ENCODE results near the gene EPHA6. TPM values are rescaled to one million over a fixed set of nuclear protein-coding genes. Genes with fewer than 3 reads are reported as not detected.

The EPHA6 gene
- total RNA-seq, 1 experiment from 2014 or later: 0.61 TPM

DNA sequence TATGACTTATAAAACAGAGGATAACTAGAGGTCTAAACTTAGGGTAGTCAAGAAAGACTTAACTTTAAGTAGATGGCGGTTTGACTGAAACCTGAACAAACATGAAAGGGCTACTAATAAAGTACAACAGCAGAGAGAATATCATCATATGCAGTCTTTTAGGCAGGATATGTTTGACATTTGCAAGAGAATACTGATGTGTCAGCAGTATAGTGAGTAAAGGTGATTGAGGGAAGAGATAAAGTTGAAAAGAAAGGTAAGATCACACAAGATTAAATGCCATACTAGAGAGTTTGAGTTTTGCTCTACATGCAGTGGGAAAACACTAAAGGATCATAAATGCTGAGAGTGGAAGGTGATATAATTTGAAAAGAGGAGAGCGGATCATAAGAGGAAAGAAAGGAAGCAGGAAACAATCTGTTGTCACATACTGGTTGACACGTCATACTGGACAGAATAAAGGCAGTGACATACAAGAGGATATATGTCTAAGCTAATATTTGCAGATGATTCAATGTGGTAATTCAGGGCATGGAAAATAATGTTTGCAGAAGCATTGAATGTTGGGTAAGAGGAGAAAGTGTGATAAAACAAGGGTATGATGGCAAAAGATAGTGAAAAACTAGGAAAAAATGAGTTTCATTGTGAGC lies 223.0 kb downstream of the EPHA6 start:
- Histone ChIP-seq H2BK15ac (ENCODE audit: low read depth, low read length) (no peak overlapping the region), H2BK12ac (ENCODE audit: insufficient read length, low read depth, low read length) (no peak overlapping the region)
- no peaks in the 10 kb centered on the region for H3K9me3 Mint-ChIP-seq

More for the DNA sequence above, 223.0 kb downstream of the EPHA6 start:
- Histone ChIP-seq H3K4me1 (ENCODE audit: insufficient read depth, low read length) (no peaks in the 10 kb centered on the region), H3K9me3 (ENCODE audit: control insufficient read depth, low read depth, low read length) (no peaks in the 10 kb centered on the region), H2BK120ac (ENCODE audit: low read depth, low read length, poor library complexity, severe bottlenecking) (no peak overlapping the region), H2BK20ac (ENCODE audit: low read depth, low read length, poor library complexity, severe bottlenecking) (no peak overlapping the region), H3K56ac (ENCODE audit: insufficient read length, low read depth, low read length) (no peak overlapping the region), H3K79me2 (ENCODE audit: insufficient read depth, low read length) (no peaks in the 10 kb centered on the region), H2AK5ac (ENCODE audit: insufficient read length, low read length) (no peak overlapping the region), H3K23me2 (ENCODE audit: insufficient read length, low read depth, low read length, poor library complexity, severe bottlenecking) (no peaks in the 10 kb centered on the region), H2BK5ac (ENCODE audit: insufficient read length, low read length) (no peak overlapping the region), H3K9ac (ENCODE audit: extremely low read depth, insufficient read length, low read length) (no peak overlapping the region), H3K18ac (ENCODE audit: insufficient read length, low read depth, low read length) (no peak overlapping the region), H4K5ac (ENCODE audit: insufficient read length, low read depth, low read length) (no peak overlapping the region), H3K4ac (ENCODE audit: low read depth, low read length) (no peak overlapping the region), H3K4me2 (ENCODE audit: insufficient read depth, insufficient read length, low read length) (no peak overlapping the region), H3K27ac (ENCODE audit: insufficient read length, low read depth, low read length) (no peak overlapping the region), H4K20me1 (ENCODE audit: control insufficient read depth, insufficient read depth, insufficient read length) (no peaks in the 10 kb centered on the region), H3K79me1 (ENCODE audit: insufficient read depth, low read depth, low read length, poor library complexity, severe bottlenecking) (no peaks in the 10 kb centered on the region), H3K23ac (ENCODE audit: insufficient read length, low read depth, low read length) (no peak overlapping the region), H3K14ac (ENCODE audit: insufficient read depth, low read length) (no peak overlapping the region), H2AFZ (ENCODE audit: low read length) (no peak overlapping the region), H4K8ac (replicated peaks; ENCODE audit: insufficient read length, low read depth, low read length) (no peak overlapping the region), H3T11ph (ENCODE audit: low read length) (no peak overlapping the region), H3K27me3 (ENCODE audit: insufficient read depth, low read length) (no peaks in the 10 kb centered on the region), H4K91ac (ENCODE audit: insufficient read length, low read depth, low read length) (no peak overlapping the region)
- WGBS (ENCODE audit: extremely low coverage, insufficient read length, low lambda C conversion rate): no CpG with 5 or more reads among the region's 3 CpGs
- no peak for DNase-seq
- H3K36me3 Mint-ChIP-seq (ENCODE audit: insufficient read depth in 1 of 3, low read depth in 3 of 3): no peaks in the 10 kb centered on the region
- peaks cover 10 to 12% of the 10 kb centered on the region in 2 experiments; a peak in 3 of 4 replicates for H3K4me1 Mint-ChIP-seq
- H3K27ac Mint-ChIP-seq: no peak overlapping the region
- H3K4me3 Mint-ChIP-seq: no peak overlapping the region
- TF ChIP-seq, protein P1, sequence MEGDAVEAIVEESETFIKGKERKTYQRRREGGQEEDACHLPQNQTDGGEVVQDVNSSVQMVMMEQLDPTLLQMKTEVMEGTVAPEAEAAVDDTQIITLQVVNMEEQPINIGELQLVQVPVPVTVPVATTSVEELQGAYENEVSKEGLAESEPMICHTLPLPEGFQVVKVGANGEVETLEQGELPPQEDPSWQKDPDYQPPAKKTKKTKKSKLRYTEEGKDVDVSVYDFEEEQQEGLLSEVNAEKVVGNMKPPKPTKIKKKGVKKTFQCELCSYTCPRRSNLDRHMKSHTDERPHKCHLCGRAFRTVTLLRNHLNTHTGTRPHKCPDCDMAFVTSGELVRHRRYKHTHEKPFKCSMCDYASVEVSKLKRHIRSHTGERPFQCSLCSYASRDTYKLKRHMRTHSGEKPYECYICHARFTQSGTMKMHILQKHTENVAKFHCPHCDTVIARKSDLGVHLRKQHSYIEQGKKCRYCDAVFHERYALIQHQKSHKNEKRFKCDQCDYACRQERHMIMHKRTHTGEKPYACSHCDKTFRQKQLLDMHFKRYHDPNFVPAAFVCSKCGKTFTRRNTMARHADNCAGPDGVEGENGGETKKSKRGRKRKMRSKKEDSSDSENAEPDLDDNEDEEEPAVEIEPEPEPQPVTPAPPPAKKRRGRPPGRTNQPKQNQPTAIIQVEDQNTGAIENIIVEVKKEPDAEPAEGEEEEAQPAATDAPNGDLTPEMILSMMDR (conservative IDR thresholded peaks at IDR 0.05): no peak
- no peaks in the 10 kb centered on the region for H3K27me3 Mint-ChIP-seq (ENCODE audit: low read depth)
